K562 (cell line): ENCODE measurements around the gene MOCS3. TPM values are rescaled to one million over a fixed set of nuclear protein-coding genes. Genes with fewer than 3 reads are reported as not detected.

Experiments used
- ATAC-seq: fragments of 200-7000 bp; cut with Tn5 transposase; 3 replicates; pipeline ENCODE4 v1.9.1; 2020; ENCODE audit warnings: moderate library complexity
- BruUV-seq: library from RNA; stranded (reverse); fragments of 400-500 nt; replicated peaks from 2 replicates; lab custom pipeline; 2021; lab: Mats Ljungman, UMichigan
- CTCF ChIA-PET: fragments of 300-600 bp; formaldehyde crosslinking; extraction: SDS; loops from one replicate; lab custom pipeline; 2021; ENCODE audit warnings: low intra/inter-chr PET ratio; lab: Yijun Ruan, JAX
- POLR2A ChIA-PET: fragments of 300-600, 350-650 bp; sonication (Branson Sonifier 250); formaldehyde crosslinking; extraction: SDS; loops from one replicate; lab custom pipeline; 2021; ENCODE audit warnings: antibody characterized with exemption, inconsistent platforms; lab: Yijun Ruan, JAX
- DNase-seq, 4 experiments: peaks; one replicate each; pipeline versions ENCODE4 v3.0.0 to v3.0.0-alpha.2; 2011 to 2018; ENCODE audit warnings: low spot score in 3 of 4, mixed read lengths in 3 of 4; ENCODE audit errors: extremely low read depth in 1 of 4
- FAIRE-seq: peaks from 2 replicates; lab custom pipeline; 2011; peaks lifted over from hg19 to GRCh38; lab: Jason Lieb, UNC
- H2AFZ ChIP-seq: 2 replicates; pipeline ENCODE4 v1.6.0; 2011; ENCODE audit warnings: low read depth, low read length, control low read depth, inconsistent platforms
- H3K27ac ChIP-seq: fragments of 200-600 bp; 3 replicates; pipeline ENCODE4 v1.8.0; 2011; ENCODE audit warnings: low read depth, mild to moderate bottlenecking, control low read depth, inconsistent platforms, low read length, moderate library complexity, mixed read lengths; ENCODE audit errors: extremely low read depth
- H3K27me3 ChIP-seq, 2 experiments: fragments of 300-600 bp in 1 of 2; 2 replicates in 1 of 2; 3 replicates in 1 of 2; pipeline versions ENCODE4 v1.6.0 to v1.8.0; 2011; ENCODE audit warnings: inconsistent platforms in 2 of 2, low read length in 2 of 2, mild to moderate bottlenecking in 1 of 2, mixed read lengths in 1 of 2, moderate library complexity in 1 of 2; ENCODE audit not compliant: control insufficient read depth in 2 of 2, insufficient read depth in 2 of 2
- H3K36me3 ChIP-seq: fragments of 300-600 bp; 3 replicates; pipeline ENCODE4 v1.8.0; 2011; ENCODE audit warnings: mild to moderate bottlenecking, low read length, inconsistent platforms; ENCODE audit not compliant: control insufficient read depth, insufficient read depth
- H3K4me1 ChIP-seq, 2 experiments: fragments of 200-600 bp in 1 of 2; replicated peaks in 1 of 2; 2 replicates in 1 of 2; 3 replicates in 1 of 2; pipeline versions ENCODE4 v1.5.1 to v1.8.0; 2011; ENCODE audit warnings: inconsistent platforms in 2 of 2, low read length in 2 of 2, mild to moderate bottlenecking in 1 of 2, mixed read lengths in 1 of 2, moderate library complexity in 1 of 2; ENCODE audit not compliant: control insufficient read depth in 2 of 2, insufficient read depth in 2 of 2
- H3K4me2 ChIP-seq: 2 replicates; pipeline ENCODE4 v1.6.1; 2011; ENCODE audit warnings: low read length, control low read depth, inconsistent platforms, mixed read lengths; ENCODE audit not compliant: insufficient read depth
- H3K4me3 ChIP-seq: fragments of 200-600 bp; sonication (generic), shearing (Covaris generic); 2 replicates; pipeline ENCODE4 v1.5.1; 2016; ENCODE audit warnings: control low read depth, inconsistent platforms
- H3K79me2 ChIP-seq: fragments of 200-600 bp; 3 replicates; pipeline ENCODE4 v1.8.0; 2011; ENCODE audit warnings: low read length, inconsistent platforms; ENCODE audit not compliant: control insufficient read depth, insufficient read depth
- H3K9ac ChIP-seq, 2 experiments: 2 replicates each; pipeline versions ENCODE4 v1.6.0 to v1.6.1; 2011; ENCODE audit warnings: low read depth in 2 of 2, low read length in 2 of 2, control low read depth in 1 of 2, inconsistent platforms in 1 of 2, mild to moderate bottlenecking in 1 of 2, mixed read lengths in 1 of 2; ENCODE audit not compliant: insufficient read depth in 1 of 2
- H3K9me1 ChIP-seq: one replicate; pipeline ENCODE4 v1.6.0; 2011; ENCODE audit warnings: inconsistent platforms, mild to moderate bottlenecking, low read length, moderate library complexity; ENCODE audit not compliant: control insufficient read depth, insufficient read depth
- H3K9me3 ChIP-seq: replicated peaks from 2 replicates; pipeline ENCODE4 v1.5.1; 2011; ENCODE audit warnings: low read depth, low read length, inconsistent platforms; ENCODE audit not compliant: control insufficient read depth, insufficient read depth
- H4K20me1 ChIP-seq: replicated peaks from 2 replicates; pipeline ENCODE4 v1.6.1; 2011; ENCODE audit warnings: low read length, inconsistent platforms, mixed read lengths; ENCODE audit not compliant: control insufficient read depth, insufficient read depth
- EP400 ChIP-seq: fragments of 450-650 bp; IDR thresholded peaks from 2 replicates; pipeline ENCODE4 v1.6.1; 2017; ENCODE audit warnings: antibody characterized with exemption, mild to moderate bottlenecking, moderate library complexity
- KLF13 ChIP-seq: fragments of 450-650 bp; IDR thresholded peaks from 2 replicates; pipeline ENCODE4 v1.6.1; 2016; ENCODE audit warnings: missing genetic modification characterization, low read depth, mild to moderate bottlenecking, missing compliant biosample characterization, moderate library complexity, borderline replicate concordance
- KLF6 ChIP-seq: fragments of 250-450 bp; sonication (Bioruptor Pico); IDR thresholded peaks from 2 replicates; pipeline ENCODE4 v1.4.0; 2020; ENCODE audit warnings: mild to moderate bottlenecking, moderate library complexity, borderline replicate concordance
- MCM2 ChIP-seq: fragments of 450-650 bp; IDR thresholded peaks from 2 replicates; pipeline ENCODE4 v1.6.1; 2017; ENCODE audit warnings: low read depth, mild to moderate bottlenecking
- PURB ChIP-seq: sonication (generic); formaldehyde crosslinking; IDR thresholded peaks from 2 replicates; pipeline ENCODE4 v1.9.0; 2021; ENCODE audit warnings: low read depth, mild to moderate bottlenecking, missing genetic modification reagents
- SIN3B ChIP-seq: fragments of 450-650 bp; IDR thresholded peaks from 2 replicates; pipeline ENCODE4 v1.6.1; 2017; ENCODE audit warnings: low read depth, mild to moderate bottlenecking, moderate library complexity
- SIX5 ChIP-seq, 2 experiments: IDR thresholded peaks; 2 replicates each; pipeline ENCODE4 v1.6.1; 2011; ENCODE audit warnings: low read length in 2 of 2, borderline replicate concordance in 1 of 2, low read depth in 1 of 2, mild to moderate bottlenecking in 1 of 2, moderate library complexity in 1 of 2; ENCODE audit not compliant: insufficient read depth in 1 of 2
- SNIP1 ChIP-seq: fragments of 450-650 bp; IDR thresholded peaks from 2 replicates; pipeline ENCODE4 v1.7.1; 2017; ENCODE audit warnings: low read depth, mild to moderate bottlenecking
- SPI1 ChIP-seq: IDR thresholded peaks from 2 replicates; pipeline ENCODE4 v1.6.1; 2011; ENCODE audit warnings: low read depth, low read length, control low read depth, borderline replicate concordance
- SRSF1 ChIP-seq: fragments of 200-400 bp; formaldehyde crosslinking; IDR thresholded peaks from 2 replicates; pipeline ENCODE4 v1.6.1; 2017; ENCODE audit warnings: mild to moderate bottlenecking, low read depth, low read length, moderate library complexity
- TBL1XR1 ChIP-seq, 2 experiments: IDR thresholded peaks; 2 replicates each; pipeline ENCODE4 v1.6.1; 2012; ENCODE audit warnings: improper control_type of control experiment in 2 of 2, low read length in 2 of 2, mild to moderate bottlenecking in 1 of 2
- TFAP4 ChIP-seq: sonication (generic); formaldehyde crosslinking; IDR thresholded peaks from 2 replicates; pipeline ENCODE4 v1.8.0; 2022; ENCODE audit warnings: missing genetic modification reagents, mild to moderate bottlenecking, moderate library complexity, borderline replicate concordance
- ZBTB11 ChIP-seq, 3 experiments: fragments of 200-800 bp in 1 of 3; fragments of 250-450 bp in 1 of 3; fragments of 450-650 bp in 1 of 3; sonication (Bioruptor Pico) in 1 of 3; sonication (Bioruptor generic) in 1 of 3; formaldehyde crosslinking in 1 of 3; IDR thresholded peaks; 2 replicates each; pipeline versions ENCODE4 v1.6.1 to v1.8.0; 2016 to 2022; ENCODE audit warnings: mild to moderate bottlenecking in 2 of 3, missing genetic modification characterization in 2 of 3, missing compliant biosample characterization in 1 of 3, moderate library complexity in 1 of 3
- ZBTB8A ChIP-seq: fragments of 450-650 bp; IDR thresholded peaks from 2 replicates; pipeline ENCODE4 v1.6.1; 2018; ENCODE audit warnings: mild to moderate bottlenecking, moderate library complexity; ENCODE audit not compliant: partially characterized antibody
- ZFP1 ChIP-seq: fragments of 450-650 bp; formaldehyde crosslinking; IDR thresholded peaks from 2 replicates; pipeline ENCODE4 v1.4.0; 2020; ENCODE audit warnings: mild to moderate bottlenecking, mixed read lengths
- ZNF511 ChIP-seq: sonication (generic); formaldehyde crosslinking; IDR thresholded peaks from 2 replicates; pipeline ENCODE4 v1.8.0; 2022; ENCODE audit warnings: mild to moderate bottlenecking, missing genetic modification reagents
- ZNF766 ChIP-seq: fragments of 200-800 bp; sonication (Bioruptor generic); conservative IDR thresholded peaks from 2 replicates; pipeline ENCODE4 v1.6.1; 2016; ENCODE audit warnings: missing genetic modification characterization, missing compliant biosample characterization
- WGBS: fragments of 100-300 bp; shearing (Covaris generic); methylation state at CpG from one replicate; pipeline ENCODE4 v1.1.6; 2016; ENCODE audit warnings: low coverage, mixed read lengths; ENCODE audit not compliant: insufficient coverage; ENCODE audit errors: missing lambda C conversion rate; 5-methylcytosine and 5-hydroxymethylcytosine counted together
- in situ Hi-C: fragments of 300-500 bp; cut with MboI; formaldehyde crosslinking; loops from 4 replicates; pipeline ENCODE4 v1.15.0; 2018; ENCODE audit warnings: inconsistent platforms, mixed read lengths
- intact Hi-C: fragments of 100-400 bp; cut with micrococcal nuclease; formaldehyde crosslinking; loops from 2 replicates; pipeline ENCODE4 v1.14.2; 2022
- polyA plus RNA-seq, 8 experiments: library from polyadenylated mRNA; depleted of rRNA in 4 of 8; stranded (reverse) in 5 of 8; unstranded in 3 of 8; fragments of >200 nt; fragmentation: Nextera tagmentation in 2 of 8; fragmentation: Illumina TruSeq in 1 of 8; extraction: Ambion mirVana in 2 of 8; extraction: Trizol in 1 of 8; gene quantifications; 2 replicates each; pipeline versions ENCODE4 v1.2.1 to v1.2.3, GENCODE V29; 2011 to 2014; ENCODE audit warnings: inconsistent platforms in 1 of 8, missing spikeins in 1 of 8
- total RNA-seq, 7 experiments: library from RNA; depleted of rRNA in 6 of 7; stranded (reverse); fragments of >200 nt in 6 of 7; fragmentation: Illumina TruSeq in 2 of 7; extraction: Trizol in 2 of 7; gene quantifications; 2 replicates each; pipeline versions ENCODE4 v1.2.1 to v1.2.3, GENCODE V29; 2011 to 2021; ENCODE audit warnings: low replicate concordance in 1 of 7

The MOCS3 gene
- total and polyA plus RNA-seq, 9 of the 15 experiments (the other 6 are each of a cell fraction or from before 2014, with no cell fraction given) = 0.70 to 6.2 (median 2.9) TPM

- no TSS peak for BruUV-seq
- DNase-seq = no peak
- Histone ChIP-seq H3K27me3 (peaks cover 31 to 68% of the 10 kb centered on the region in 2 experiments; a peak in 4 of 5 replicates), H3K79me2 (no peaks in the 10 kb centered on the region), H3K4me2 (no peak overlapping the region), H3K36me3 (no peaks in the 10 kb centered on the region), H3K4me1 (peaks cover 0 to 13% of the 10 kb centered on the region in 2 experiments; a peak in 1 of 5 replicates), H3K9ac (no peak overlapping the region), H2AFZ (no peak overlapping the region), H3K4me3 (no peak overlapping the region), H3K27ac (no peak overlapping the region), H3K9me1 (no peaks in the 10 kb centered on the region), H4K20me1 (0 out of 2 replicates have a peak, but pooled peaks cover 3% of the 10 kb centered on the region), H3K9me3 (no peaks in the 10 kb centered on the region)
- WGBS = 1% methylated on average over 7 of the region's 7 CpGs
- FAIRE-seq = no peak
- POLR2A ChIA-PET = no interaction called here
- CTCF ChIA-PET = no interaction called here
- in situ Hi-C loops (no loop called here), intact Hi-C loops (no loop called here)
- ATAC-seq = no peak
- TF ChIP-seq EP400 = no peak
- no peak for TF ChIP-seq ZNF511 (CRISPR knock-in tag)
- TF ChIP-seq TFAP4 (CRISPR knock-in tag) = no peak
- TF ChIP-seq SIX5 (IDR thresholded peaks at IDR 0.05; ENCODE audit: borderline replicate concordance in 1 of 2, insufficient read depth in 1 of 2, low read depth in 1 of 2, low read length in 2 of 2) = no peak
- TF ChIP-seq KLF13 = no peak
- no peak for TF ChIP-seq TBL1XR1 (IDR thresholded peaks at IDR 0.05; ENCODE audit: low read length in 2 of 2)
- TF ChIP-seq ZNF766 (CRISPR knock-in tag) = no peak
- no peak for TF ChIP-seq ZBTB8A
- TF ChIP-seq SNIP1 = no peak
- no peak for TF ChIP-seq MCM2
- TF ChIP-seq SIN3B = no peak
- no peak for TF ChIP-seq SRSF1
- TF ChIP-seq ZFP1 (CRISPR knock-in tag) = no peak
- TF ChIP-seq KLF6 (CRISPR knock-in tag) = no peak
- no peak for TF ChIP-seq PURB (CRISPR knock-in tag)
- no peak for TF ChIP-seq SPI1
- TF ChIP-seq ZBTB11 (CRISPR knock-in tag; IDR thresholded peaks at IDR 0.05) = no peak
Measured at GRCh38 chr20:51002633-51003032, 44.0 kb downstream of the MOCS3 start.
